Measurements from ENCODE around the gene ANO7. TPM values are rescaled to one million over a fixed set of nuclear protein-coding genes. Genes with fewer than 3 reads are reported as not detected.

ANO7 gene
- total and polyA plus RNA-seq, 2 of the 13 experiments (the other 11 are each of a cell fraction or from before 2014, with no cell fraction given) = 4.1 to 4.9 TPM

- TF ChIP-seq ZNF24 (IDR thresholded peaks at IDR 0.05) = no peak
- TF ChIP-seq ZNF564 (CRISPR knock-in tag; IDR thresholded peaks at IDR 0.05) = no peak
- TF ChIP-seq ZNF10 (CRISPR knock-in tag; IDR thresholded peaks at IDR 0.05; ENCODE audit: borderline replicate concordance, low read depth) = no peak
- TF ChIP-seq MED13 (CRISPR knock-in tag; IDR thresholded peaks at IDR 0.05) = no peak
- TF ChIP-seq FOXP1 (IDR thresholded peaks at IDR 0.05) = no peak
- TF ChIP-seq FOXP1 (CRISPR knock-in tag; IDR thresholded peaks at IDR 0.05) = no peak
- TF ChIP-seq PRDM4 (CRISPR knock-in tag; IDR thresholded peaks at IDR 0.05; ENCODE audit: borderline replicate concordance) = no peak
- no peak; the same call in 1 of the 2 replicates for TF ChIP-seq GATAD2A (CRISPR knock-in tag; IDR thresholded peaks at IDR 0.05)
- 0 out of 2 replicates have a peak, but pooled peaks have one; percentile 36 for TF ChIP-seq ZNF317 (CRISPR knock-in tag; IDR thresholded peaks at IDR 0.05)
- peak; percentile 51 for TF ChIP-seq TAF15 (IDR thresholded peaks at IDR 0.05; ENCODE audit: low read depth, low read length, poor library complexity, severe bottlenecking)
- no peak for TF ChIP-seq MBD4 (IDR thresholded peaks at IDR 0.05; ENCODE audit: borderline replicate concordance, low read length)
- peak; percentile 18; the same call in 1 of the 2 replicates for TF ChIP-seq ZNF788 (CRISPR knock-in tag; IDR thresholded peaks at IDR 0.05; ENCODE audit: borderline replicate concordance)
- TF ChIP-seq RXRA (CRISPR knock-in tag; IDR thresholded peaks at IDR 0.05) = peak; percentile 67; the same call in 1 of the 2 replicates
- peak; percentile 56; the same call in 1 of the 2 replicates for TF ChIP-seq E2F5 (CRISPR knock-in tag; conservative IDR thresholded peaks at IDR 0.05)
- TF ChIP-seq DDIT3 (CRISPR knock-in tag; IDR thresholded peaks at IDR 0.05) = no peak
- no peak for TF ChIP-seq SETDB1 (CRISPR knock-in tag; IDR thresholded peaks at IDR 0.05; ENCODE audit: borderline replicate concordance)
- TF ChIP-seq KLF9 (CRISPR knock-in tag; IDR thresholded peaks at IDR 0.05; ENCODE audit: low read depth) = no peak
- TF ChIP-seq SP4 (CRISPR knock-in tag; IDR thresholded peaks at IDR 0.05) = no peak; the same call in none of the 2 replicates
- TF ChIP-seq ZNF879 (CRISPR knock-in tag; IDR thresholded peaks at IDR 0.05) = no peak
- TF ChIP-seq KDM4B (CRISPR knock-in tag; IDR thresholded peaks at IDR 0.05) = no peak
- peak; percentile 83 for TF ChIP-seq KDM5B (CRISPR knock-in tag; IDR thresholded peaks at IDR 0.05; ENCODE audit: borderline replicate concordance)
- TF ChIP-seq NAIF1 (CRISPR knock-in tag; IDR thresholded peaks at IDR 0.05; ENCODE audit: borderline replicate concordance) = peak; percentile 47; the same call in 1 of the 2 replicates
- no peak for TF ChIP-seq ZNF530 (CRISPR knock-in tag; IDR thresholded peaks at IDR 0.05; ENCODE audit: low read depth)
- no peak for TF ChIP-seq TIGD3 (CRISPR knock-in tag; IDR thresholded peaks at IDR 0.05; ENCODE audit: borderline replicate concordance)
- no peak for TF ChIP-seq ZFAT (CRISPR knock-in tag; conservative IDR thresholded peaks at IDR 0.05)
- TF ChIP-seq EP300 (IDR thresholded peaks at IDR 0.05; ENCODE audit: low read depth in 2 of 2, low read length in 2 of 2) = no peak; a peak in 1 of 4 replicates
- TF ChIP-seq EP300 (CRISPR knock-in tag; IDR thresholded peaks at IDR 0.05; ENCODE audit: borderline replicate concordance) = no peak
These were observed 38.4 kb upstream of the ANO7 start, which contains the start of gene PPP1R7 (continued) for GRCh38 chr2:241149925-241150659.
